Ecto neural progenitor cell (in vitro differentiated cells): ENCODE data around the gene RNF32.
"Not testable (repeated sequence)": the region's sequence is repeated elsewhere in the genome, so short reads cannot be mapped to it uniquely, and the experiment has no call there.

ENCODE experiments used
- DNase-seq: peaks from one replicate; pipeline ENCODE4 v3.0.0-alpha.2; 2018; ENCODE audit warnings: low spot score

RNF32 gene

DNA sequence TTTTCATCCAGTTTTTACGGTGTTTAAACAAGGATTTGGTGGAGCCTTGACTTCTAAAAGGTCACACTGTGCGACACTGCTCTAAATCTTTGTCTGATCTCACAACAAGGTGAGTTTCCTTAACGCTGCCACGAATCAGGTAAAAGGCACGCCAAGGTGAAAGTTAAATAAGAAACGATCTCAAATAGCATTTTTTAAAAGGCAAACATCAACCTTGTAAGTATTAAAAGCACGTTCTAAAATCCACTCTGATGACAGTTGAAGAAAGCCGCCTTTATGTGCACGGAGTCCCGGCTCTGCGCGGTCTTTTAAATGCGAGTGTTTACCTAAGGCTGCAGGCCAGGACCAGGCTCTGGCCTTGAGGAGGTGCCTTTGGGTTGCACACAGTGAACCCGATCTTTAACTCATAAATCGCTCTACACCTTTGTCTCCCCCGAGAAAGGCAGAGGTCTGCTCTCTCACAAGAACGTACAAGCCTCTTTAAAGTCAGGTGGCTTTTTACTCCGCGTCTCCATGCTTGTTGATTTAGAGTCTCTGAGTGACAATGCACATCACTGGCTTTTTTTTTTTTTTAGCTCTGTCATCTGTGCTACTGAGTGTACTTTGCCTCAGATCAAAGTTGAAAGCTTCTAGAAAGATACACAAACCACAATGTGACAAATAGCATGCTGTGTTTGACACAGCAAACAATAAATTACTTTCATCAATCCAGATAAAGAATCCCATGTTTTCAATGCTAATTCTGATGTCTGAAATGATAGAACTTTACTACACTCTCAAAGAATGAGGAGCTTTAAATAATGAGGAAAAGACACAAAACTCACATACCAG is 25.9 kb upstream of the RNF32 start:
- DNase-seq, result no peak

DNA sequence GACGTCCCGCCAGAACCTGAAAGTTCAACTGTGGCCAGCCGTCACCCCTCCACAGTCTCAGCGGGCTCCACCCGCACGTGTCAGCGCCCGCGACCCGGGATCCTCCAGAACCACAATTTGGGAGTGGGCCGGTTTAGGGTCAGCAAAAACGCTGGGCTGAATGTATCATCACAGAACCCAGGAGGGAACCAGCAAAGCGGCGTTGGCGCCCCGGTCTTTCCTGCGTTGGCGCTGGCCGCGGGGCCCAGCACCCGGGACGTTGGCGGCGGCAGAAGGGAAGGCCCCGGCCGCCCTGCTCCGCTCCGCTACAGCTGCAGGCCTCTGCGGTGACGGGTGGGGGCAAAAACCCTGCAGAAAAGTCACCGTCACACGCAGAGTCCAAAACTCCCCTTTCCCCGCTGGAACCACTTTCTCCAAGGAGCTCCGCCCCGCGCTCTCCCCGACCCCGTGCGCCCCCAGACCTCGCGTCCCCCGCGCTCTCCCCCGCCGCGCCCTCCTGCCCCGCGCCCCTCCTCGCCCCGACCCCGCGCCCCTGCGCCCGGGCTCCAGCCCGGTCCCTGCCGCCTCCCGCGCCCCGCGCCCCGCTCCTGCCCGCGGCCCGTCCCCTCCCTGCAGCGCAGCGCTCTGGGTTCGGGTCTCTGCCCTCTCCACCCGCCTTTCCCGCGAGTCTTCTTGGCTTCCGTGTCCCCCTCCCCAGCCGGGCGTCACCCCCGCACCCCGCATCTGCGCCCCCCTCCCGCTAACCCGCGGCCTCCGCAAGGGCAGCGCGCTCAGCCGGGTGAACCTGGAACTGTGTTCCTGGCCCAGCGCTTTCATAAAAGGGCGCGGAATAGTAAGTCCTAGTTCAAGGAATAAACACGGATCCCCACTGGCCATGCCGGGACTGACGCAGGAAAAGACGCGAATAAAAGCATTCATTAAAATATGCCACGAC is 24.0 kb upstream of the RNF32 start:
- DNase-seq, result no peak

DNA sequence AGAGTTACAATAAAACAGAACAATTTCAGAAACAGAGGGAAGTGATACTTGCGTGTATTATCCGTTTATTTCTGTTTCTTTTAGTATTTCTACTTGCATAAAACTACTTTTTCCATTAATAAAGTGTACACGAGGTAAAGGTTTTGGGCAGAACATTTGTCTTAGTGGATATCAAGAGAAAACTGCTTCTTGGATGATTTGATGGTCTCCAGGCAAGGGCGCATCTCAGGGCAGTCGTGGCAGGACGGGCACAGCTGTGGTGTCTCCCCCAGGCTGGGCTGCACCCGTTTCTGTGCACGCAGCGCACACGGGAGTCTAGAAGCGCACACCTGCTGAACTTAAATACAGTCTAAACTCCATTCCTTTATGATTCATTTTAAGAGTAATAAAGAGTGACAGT is 23.4 kb upstream of the RNF32 start:
- DNase-seq, result no peak

DNA sequence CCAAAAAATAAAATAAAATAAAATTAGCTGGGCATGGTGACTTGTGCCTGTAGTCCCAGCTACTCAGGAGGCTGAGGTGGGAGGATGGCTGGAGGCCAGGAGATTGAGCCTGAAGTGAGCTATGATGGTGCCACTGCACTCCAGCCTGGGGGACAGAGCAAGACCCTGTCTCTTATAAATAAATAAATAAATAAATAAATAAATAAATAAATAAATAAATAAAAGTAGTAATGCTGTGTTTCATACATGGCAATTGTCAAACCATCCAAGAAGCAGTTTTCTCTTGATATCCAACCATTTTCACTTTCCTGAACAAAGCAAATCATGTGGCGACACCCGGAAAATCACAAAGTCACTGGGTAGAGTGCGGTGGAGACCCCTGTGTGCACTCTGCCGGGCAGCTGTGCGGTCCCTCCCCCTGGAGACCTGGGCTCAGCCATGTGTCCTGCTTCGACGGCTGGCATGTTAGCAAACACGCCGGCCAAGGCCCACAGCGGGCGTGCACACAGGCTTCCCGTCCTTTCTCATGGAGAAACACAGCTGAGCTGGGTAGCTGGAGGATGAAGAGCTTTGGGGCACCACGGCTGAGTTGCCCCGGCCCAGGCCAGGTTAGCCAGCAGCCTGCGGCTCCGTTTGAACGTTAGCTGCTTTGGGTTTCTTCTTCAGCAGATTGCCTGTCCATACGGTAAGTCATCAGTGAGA is 22.3 kb upstream of the RNF32 start:
- DNase-seq, result no peak

DNA sequence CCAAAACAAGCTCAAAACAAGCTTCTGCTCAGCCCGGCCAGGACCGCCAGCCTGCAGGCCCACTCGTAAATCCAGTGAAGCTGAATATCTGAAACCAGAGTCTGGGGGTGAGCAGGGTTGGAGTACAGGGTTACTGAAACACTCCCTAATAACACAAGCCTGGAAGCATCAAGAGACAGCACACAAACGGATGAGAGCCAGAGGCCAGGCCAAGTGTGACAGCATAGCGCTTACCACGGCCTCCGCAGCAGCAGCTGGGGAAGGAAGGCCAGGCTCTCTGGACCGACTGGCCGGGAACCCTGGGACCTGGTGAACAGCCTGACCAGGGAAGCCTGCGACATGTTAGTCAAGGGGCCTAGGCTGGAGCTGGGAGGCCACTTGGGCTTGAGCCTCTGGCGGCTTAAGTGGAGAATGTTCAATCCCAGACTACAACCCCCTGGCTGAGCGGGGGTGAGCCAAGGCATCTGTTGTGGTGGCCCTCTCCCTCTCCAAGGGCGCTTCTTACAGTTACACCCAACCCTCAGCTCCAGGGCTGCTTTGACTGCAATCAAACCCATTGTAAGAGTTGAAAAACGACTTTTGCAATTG is 21.7 kb upstream of the RNF32 start:
- DNase-seq, result no peak

DNA sequence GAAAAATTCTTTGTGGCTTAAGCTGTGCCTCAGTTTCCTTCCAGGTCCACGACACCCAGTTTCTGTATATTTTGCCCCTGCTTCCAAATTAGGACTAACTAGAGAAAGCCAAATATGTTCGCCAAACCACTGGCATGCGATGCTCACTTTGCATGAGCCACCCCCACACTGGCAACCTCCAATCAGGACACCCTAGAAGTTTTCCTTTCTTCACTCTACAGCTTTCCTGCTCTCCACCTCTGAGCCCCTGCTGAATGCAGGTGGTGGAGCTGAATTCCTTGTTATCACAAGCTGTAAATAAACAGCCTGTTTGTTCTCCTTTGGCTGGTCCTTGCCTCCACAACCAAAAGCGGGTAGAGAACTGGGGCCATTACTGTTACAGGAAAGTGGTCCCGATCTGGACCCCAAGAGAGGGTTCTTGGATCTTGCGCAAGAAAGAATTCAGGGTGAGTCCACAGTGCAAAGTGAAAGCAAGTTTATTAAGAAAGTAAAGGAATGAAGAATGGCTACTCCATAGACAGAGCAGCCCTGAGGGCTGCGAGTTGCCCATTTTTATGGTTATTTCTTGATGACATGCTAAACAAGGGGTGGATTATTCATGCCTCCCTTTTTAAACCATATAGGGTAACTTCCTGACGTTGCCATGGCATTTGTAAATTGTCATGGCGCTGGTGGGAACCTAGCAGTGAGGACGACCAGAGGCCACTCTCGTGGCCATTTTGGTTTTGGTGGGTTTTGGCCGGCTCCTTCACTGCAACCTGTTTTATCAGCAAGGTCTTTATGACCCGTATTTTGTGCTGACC is 20.9 kb upstream of the RNF32 start:
- DNase-seq, result not testable (repeated sequence)

DNA sequence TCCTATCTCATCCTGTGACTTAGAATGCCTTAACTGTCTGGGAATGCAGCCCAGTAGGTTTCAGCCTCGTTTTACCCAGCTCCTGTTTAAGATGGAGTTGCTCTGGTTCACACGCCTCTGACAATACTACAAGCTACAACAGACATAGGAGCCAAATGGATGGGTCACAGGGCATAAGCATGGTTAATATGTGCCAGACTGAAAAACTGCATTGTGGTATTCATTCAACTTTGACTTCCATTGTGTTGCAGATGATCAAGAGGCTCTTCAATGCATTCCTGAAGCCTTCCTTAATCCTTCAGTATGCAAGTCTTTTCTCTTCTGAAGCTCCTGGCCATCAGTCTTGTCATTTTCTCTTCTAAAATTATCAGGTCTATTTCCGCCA is 20.3 kb upstream of the RNF32 start:
- no peak for DNase-seq

DNA sequence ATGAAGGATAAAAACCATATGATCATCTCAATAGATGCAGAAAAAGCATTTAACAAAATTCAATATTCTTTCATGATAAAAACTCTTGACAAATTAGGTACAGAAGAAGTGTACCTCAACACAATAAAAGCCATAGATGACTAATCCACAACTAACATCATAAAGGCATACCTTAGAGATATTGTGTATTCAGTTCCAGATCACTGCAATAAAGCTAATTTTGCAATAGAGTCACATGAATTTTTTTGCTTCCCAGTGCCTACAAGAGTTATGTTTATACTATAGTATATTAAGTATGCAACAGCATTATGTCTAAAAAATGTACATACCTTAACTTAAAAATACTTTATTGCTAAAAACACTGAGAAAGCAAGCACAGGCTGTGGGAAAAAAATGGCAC is 18.9 kb upstream of the RNF32 start:
- DNase-seq, result no peak

DNA sequence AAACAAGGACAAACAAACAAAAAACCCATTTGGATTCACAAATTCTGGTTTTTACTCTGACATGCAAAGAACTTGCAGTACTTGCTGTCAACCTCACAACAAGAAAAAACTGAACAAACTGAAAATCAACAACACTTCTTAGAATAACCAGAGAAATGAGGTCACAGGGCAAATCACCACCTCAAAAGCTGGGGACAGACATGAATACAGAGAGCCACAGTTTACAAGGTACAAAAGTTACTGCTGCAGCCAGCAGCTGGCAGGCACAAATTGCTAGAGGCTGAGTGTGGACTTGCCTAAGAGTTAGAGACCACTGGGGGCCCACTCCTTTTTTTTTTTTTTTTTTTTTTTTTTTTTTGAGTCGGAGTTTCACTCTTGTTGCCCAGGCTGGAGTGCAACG is 15.0 kb upstream of the RNF32 start:
- DNase-seq, result no peak

DNA sequence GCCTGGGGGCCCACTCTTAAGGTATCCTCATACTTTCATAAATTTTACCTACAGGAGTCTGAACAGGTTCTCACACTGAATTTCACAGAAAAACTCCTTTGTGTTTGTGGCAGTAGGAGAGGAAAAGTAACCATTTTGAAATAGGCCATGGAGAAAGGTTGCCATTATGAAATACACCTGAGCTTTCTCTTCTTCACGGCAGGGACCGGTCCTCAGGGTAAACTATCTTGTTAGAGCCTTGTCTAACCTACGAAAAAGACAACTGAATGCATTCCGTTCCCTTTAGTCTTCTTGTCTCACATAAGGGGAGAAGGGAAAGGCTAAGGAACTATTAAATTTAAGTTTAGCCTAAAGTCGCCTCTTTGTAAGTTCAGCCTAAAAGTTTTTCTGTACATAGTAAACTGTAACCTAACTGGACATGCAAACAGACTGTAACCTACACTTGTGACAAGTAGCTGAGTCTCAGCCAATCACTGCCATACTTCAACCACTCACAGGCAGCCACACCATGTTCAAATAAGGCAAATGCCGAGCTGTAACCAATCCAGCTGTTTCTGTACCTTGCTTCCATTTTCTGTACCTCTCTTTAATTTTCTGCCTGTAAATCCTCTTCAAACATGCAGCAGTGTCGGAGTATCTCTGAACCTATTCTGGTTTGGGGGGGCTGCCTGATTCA is 14.2 kb upstream of the RNF32 start:
- no peak for DNase-seq

DNA sequence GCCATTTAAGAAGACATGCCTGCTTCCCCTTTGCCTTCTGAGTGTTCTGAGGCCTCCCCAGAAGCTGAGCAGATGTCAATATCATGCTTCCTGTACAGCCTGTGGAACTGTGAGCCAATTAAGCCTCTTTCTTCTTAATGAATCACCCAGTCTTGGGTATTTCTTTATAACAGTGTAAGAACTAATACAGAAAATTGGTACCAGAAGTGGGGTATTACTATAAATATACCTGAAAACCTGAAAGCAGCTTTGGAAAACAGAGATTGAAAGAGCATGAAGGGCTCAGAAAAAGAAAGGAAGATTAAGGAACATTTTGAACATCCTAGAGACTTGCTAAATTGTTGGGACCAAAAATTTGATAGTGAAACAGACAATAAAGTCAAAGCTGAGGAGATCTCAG is 12.0 kb upstream of the RNF32 start:
- DNase-seq, result no peak

DNA sequence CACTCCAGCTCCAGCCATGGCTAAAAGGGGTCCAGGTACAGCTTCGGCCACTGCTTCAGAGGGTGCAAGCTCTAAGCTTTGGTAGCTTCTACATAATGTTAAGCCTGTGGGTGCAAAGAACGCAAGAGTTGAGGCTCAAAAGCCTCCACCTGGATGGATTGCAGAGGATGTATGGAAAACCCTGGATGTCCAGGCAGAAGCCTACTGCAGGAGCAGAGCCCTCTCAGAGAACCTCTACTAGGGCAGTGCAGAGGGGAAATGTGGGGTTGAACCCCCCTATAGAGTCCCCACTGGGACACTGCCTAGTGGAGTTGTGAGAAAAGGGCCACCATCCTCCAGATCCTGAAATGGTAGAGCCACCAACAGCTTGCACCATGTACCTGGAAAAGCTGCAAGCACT is 10.7 kb upstream of the RNF32 start:
- no peak for DNase-seq

DNA sequence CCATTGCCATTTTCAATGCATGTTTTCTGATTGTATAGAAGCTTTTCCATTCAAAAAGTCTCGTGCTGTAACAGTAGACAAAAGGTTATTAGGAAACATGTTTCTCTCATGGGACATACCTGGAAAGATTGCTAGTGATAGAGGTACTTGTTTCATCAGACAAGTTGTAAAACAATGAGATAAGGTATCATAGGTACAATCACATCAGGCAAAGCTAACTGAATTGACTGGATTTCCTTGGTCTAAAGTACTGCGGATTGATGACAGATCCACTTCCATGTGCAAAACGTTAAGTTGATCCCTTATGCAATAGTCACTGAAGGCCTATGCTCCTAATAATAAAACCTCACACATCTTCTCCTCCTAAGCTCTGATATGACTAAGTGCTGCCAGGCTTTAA is 6.5 kb upstream of the RNF32 start:
- no peak for DNase-seq

DNA sequence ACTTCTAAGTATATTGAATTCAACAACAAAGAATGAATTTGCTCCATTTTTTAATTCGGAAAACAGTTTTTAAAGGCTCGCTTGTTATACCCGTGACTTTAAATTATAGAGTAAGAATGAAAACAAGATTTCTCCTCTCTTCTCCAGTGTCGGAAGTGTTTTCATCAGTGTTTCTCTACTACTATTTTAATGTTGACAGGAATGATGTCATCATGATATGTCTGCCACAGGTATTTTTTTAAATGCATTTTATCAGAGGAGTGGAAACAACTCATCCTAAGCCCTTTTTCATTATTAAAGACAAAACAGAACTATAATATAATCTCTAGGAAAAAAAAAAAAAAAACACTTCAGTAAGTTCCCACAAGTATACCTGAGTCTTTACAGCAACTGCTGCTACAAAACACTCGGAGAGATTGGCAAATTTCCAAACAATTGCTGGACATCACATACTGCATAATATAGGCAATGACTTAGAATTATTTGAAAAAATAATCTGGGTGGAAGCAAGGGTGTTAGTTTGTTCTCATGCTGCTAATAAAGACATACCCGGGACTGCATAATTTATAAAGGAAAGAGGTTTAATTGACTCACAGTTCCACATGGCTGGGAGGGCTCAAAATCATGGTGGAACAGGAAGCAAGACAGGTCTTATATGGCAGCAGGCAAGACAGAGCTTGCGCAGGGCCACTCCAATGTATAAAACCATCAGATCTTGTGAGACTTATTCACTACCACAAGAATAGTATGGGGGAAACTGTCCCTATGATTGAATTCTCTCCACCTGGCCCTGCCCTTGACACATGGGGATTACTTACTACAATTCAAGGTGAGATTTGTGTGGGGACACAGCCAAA is 4.8 kb upstream of the RNF32 start:
- no peak for DNase-seq

DNA sequence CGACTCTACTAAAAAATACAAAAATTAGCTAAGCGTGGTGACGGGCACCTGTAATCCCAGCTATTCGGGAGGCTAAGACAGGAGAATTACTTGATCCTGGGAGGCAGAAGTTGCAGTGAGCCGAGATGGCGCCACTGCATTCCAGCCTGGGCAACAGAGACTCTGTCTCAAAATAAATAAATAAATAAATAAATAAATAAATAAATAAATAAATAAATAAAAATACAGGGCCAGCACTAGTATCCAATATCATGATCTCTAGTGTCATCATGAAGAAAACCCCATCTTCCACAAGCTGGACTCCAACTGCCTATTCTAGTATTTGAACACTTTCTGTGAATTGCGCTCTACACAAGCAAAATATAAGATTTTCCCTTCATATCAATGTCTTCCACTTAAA is 3.5 kb upstream of the RNF32 start:
- not testable (repeated sequence) for DNase-seq

DNA sequence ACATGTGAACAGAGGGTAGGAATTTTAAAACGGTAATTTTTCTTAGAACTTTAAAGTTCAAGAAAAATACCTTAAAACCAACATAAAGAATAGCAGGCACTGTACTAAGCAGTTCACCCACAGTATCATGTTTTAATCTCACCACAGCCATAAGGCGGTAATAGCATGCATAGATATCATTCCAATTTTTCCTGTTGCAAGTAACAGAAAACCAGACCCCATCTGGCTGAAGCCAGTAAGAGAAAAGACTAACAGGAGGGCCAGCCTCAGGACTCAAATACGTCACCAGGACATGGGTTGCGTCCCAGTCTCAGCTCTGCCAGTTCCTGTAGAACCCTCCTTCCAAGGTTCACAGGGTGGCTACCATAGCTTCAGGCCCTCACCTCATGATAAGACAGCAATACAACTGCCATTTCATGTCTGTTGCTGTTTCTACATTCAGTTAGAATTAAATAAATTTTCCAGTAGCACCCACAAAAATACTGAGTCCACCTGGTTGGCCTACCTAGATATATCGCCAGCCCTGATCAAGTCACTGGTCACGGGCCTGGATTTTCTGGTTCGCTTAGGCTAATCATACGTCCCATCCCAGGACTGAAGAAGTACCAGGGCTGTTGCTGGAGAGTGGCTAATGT is 2.0 kb upstream of the RNF32 start:
- no peak for DNase-seq

DNA sequence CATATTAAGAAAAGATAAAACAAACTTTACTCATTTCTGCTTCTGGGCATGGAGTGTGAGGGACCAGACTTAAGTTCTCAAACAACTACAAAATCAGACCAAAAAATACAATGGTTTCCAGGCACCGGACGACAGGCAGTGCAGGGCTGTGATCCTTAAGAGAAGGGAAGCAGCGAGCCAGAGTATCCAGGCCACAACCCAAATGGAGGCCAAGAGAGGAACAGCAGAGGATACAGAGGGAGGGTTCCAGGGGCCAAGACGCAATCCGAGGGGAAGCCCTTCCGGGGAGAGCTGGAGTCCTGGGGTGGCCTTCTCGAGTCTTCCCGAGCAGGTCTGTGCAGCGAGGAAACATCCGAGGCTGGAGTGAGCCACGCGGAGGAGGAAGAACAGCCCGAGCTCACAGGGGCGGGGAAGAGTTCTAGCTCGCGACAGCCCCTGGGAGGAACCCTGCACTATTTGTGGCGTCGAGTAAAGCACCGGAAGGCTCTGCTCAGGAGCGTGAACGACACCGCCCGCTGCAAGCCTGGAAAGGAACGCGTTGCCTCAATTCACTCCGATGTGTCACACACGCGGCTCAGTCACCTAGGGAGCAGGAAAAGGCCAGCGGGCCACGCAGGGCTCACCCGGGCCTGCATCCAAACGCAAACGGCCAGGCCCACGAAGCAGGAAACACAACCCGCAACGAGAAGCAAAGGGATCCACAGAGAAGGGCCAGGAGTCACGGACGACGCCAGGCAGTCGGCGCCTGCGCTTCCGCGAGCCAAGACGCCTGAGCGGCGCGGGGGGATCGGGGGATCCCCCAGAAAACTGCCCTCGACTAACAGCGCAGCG is 933 bp upstream of the RNF32 start:
- no peak for DNase-seq

DNA sequence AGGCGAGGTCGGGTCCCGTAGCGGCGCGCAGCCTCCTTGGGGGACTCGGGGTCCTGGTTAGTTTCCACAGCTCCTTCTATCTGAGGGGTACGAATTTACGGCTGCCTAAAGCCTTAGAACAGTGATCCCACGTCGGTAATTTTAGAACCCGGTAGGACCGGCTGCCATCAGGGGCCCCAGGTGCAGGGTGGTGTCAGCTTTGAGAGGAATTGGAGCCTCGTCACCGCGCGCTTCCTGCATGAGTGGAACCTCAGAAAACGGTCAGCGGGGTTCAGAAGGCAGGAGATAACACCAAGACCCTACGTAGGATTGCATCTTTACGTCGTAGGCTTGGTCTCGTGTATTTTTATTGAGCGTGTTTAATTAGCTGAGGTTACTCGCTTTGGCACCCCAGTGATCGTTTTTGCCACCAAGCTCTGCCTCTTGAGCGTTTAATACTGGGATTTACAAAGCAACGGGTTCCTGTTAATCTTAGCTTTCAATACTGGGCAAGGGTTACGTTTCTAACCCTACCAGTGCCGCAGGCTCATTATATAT is 443 bp downstream of the RNF32 start:
- DNase-seq, result no peak
